HG03520 (cell line): ENCODE measurements around the gene SAP30.

Experiments used
- ATAC-seq: cut with Tn5 transposase; IDR thresholded peaks from one replicate; pipeline ENCODE4 v1.9.1; 2021; ENCODE audit warnings: mild to moderate bottlenecking, moderate library complexity; ENCODE audit not compliant: unreplicated experiment

The SAP30 gene

GRCh38 chr4:173413036-173413435 lies 42.3 kb downstream of the SAP30 start:
- no peak for ATAC-seq

- ATAC-seq, result no peak
These were observed 43.7 kb downstream of the SAP30 start for GRCh38 chr4:173414456-173414855.

GRCh38 chr4:173415092-173415491 lies 44.3 kb downstream of the SAP30 start:
- no peak for ATAC-seq

- ATAC-seq, result no peak
These were observed 45.3 kb downstream of the SAP30 start for GRCh38 chr4:173415885-173416653.

- ATAC-seq, result no peak
These were observed 47.1 kb downstream of the SAP30 start for GRCh38 chr4:173417833-173418232.

- no peak for ATAC-seq
These were observed 47.9 kb downstream of the SAP30 start for GRCh38 chr4:173418639-173419038.

- no peak for ATAC-seq
These were observed 49.6 kb downstream of the SAP30 start for GRCh38 chr4:173420324-173420752.

- no peak for ATAC-seq
These were observed 50.0 kb downstream of the SAP30 start for GRCh38 chr4:173420801-173421200.

GRCh38 chr4:173424899-173425805 lies 54.4 kb downstream of the SAP30 start:
- ATAC-seq, result no peak

- ATAC-seq, result no peak
These were observed 55.3 kb downstream of the SAP30 start for GRCh38 chr4:173426064-173426463.
